Activated CD4-positive, alpha-beta T cell treated with anti-CD3 and anti-CD28 coated beads, Interleukin-2, amount 50 U/mL, for 24 hours (primary cell): Measurements from ENCODE around the gene TXNRD2.

ENCODE experiments used
- DNase-seq, 2 donors: peaks; one replicate each; pipeline ENCODE4 v3.0.0-alpha.2; 2020; ENCODE audit warnings: low read depth in 1 of 2, low spot score in 1 of 2

The TXNRD2 gene

DNA sequence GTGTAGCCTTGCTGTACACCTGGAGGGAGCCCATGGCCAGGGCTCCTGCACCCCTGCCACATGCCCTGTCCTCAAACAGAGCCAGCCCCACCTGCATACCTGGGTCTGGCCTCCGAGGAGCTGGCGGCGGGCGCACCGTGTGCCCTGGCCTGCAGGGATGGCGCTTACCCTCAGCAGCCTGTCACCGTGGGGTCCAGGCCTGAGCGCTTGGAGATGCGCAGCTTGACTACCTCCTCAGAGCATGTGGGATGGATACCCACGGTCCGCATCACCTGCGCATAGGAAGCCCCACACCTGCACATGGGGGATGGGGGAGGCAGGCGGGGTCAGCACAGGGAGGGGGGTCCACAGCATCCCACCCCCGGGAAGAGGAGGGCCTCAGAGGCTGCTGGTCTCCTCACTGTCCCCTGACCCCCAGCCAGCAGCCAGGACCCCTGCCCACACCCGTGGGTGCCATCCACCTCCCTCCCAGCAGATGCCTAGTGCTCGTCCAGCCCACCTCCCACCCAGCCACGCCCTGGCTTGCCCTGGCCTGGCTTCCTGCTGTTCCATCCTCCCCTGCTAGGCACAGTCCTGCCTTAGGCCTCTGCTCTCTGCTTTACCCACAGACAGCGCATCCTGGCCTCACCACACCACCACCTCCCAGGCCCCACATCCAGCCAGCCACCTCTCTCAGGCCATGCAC is 64.5 kb downstream of the TXNRD2 start:
- DNase-seq = no peak

DNA sequence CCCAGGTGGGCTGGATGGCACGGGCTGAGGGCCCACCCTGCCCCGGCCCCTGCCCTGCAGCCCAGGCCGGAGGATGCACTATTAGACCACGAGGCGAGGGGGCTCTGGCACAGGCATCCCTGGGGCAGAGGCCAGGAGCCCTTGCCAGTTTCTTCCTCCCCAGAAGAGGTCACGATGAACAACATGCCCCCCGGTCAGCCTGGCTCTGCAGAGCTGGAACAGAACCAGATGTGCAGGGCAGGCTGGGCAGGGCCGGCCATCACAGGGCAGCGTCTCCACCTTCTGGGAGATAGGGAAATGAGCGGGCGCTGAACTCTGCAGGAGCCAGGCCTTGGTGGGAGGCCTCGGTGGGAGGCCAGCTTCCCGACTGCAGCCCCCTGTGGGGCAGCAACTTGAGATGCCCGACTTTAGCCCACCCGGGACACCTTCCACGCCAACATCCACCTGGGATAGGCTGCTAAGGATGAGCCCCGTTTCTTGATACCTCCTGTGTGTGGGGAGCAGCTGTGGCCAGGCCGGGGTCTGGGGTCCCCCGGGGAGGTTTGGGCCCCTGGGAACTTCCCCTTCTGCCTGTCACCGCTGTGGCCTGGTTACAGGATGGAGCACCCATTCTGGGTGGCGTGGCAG is 65.2 kb downstream of the TXNRD2 start:
- no peak for DNase-seq

DNA sequence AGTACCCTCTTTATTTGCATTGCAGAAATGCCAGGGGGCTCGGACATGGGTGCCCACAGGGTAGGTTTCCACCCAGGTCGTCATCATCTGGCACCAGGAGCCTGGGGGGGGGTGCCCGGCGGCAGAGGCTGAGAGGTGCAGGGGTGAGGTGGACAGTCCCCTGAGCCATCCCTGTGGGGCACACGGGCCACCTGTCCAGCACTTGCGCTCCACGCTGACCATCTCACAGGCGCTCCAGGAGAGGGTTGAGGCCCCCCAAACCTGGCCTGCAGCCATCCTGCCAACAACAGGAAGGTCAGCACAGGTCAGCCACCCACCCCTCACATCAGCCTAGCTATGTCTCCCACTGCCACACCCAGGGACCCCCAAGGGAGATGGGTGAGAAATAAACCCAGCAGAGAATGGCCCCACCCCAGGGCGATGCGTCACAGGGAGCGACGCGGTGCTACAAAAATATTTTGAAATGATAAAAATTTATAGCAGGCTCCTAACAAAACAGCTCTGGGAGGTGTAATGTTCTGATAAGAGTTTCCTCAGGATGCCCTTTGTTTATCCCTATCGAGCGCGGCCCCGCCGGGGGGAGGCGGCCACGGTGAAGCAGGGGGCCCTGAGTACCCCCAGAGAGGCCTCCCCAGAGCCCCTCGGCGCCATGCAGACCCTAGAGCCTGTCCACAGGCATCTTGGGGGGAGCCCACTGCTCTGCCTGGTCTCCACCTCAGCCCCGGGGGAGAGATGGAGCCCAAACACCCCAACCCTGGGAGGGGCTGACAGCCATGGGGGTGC is 65.9 kb downstream of the TXNRD2 start:
- no peak for DNase-seq

DNA sequence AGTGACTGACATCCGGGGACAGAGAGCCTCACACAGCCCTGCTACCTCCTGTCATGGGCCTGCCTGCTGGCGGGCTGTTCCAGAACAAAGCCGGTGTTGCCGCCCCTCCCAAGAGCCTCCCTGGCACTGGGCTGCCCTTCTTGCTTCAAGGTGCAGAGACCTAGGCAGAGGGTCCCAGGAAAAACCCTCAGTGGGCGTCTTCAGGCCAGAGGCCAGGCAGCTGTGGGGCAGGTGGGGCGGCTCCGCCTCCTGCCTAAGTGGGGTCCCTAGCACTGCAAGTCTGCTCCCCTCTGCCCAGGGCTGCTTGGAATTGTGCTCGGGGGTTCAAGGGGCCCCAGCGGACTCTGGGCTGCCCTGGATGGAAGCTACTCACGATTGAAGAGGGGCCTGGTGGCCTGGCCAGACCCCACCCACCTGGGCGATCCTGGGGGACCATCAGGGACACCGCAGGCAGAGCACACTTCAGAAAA is 66.5 kb downstream of the TXNRD2 start:
- no peak for DNase-seq

DNA sequence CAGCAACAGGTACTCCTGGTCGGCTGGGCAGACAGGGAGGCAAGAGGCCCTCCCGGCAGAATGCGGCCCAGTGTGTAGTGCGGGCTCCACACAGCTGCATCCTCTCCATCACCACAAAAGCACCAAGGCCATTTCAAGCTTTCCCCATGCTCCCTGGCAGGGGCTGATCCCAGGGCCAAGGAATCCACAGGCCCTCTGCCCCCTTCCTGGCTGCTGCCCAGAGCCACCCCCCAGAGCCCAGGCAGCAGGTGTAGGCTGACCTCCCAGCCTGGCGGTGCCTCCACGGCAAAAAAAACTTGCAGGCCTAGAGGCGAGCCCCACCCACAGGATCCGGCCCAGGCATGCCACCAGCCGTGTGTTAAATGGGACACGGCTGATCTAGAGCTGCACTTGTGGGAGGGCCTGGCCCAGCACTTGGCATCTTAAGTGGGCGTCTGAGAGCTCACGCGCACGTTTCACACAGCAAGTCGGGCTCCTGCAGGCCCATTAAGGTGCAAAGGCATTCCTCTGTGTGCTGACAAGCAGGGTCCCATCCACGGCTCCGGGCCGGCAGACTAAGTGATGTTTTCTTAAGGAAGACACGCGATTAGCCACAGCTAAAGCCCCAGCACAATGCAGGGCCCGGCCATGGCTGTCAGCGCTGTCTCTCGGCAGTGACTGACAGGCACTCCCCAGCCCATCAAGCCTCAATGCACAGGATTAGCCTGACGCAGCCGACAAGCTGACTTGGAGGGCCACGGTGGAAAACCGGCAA is 67.1 kb downstream of the TXNRD2 start:
- no peak for DNase-seq

DNA sequence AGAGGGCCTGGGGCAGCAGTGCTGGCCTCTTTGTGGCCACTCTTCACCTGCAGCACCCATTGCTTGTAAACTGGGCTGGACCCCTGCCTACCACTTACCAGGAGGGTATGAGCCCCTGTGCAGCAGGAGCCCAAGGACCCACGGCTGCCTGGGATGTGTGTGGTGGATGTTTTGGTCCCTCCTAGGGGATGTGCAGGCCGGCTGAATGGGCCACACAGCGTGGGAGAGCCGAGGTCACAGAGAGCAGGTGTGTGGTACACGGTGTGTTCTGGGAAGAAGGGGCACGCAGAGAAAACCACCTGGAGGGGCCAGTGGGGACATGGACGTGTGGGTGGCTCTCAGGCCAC is 67.7 kb downstream of the TXNRD2 start:
- no peak for DNase-seq

DNA sequence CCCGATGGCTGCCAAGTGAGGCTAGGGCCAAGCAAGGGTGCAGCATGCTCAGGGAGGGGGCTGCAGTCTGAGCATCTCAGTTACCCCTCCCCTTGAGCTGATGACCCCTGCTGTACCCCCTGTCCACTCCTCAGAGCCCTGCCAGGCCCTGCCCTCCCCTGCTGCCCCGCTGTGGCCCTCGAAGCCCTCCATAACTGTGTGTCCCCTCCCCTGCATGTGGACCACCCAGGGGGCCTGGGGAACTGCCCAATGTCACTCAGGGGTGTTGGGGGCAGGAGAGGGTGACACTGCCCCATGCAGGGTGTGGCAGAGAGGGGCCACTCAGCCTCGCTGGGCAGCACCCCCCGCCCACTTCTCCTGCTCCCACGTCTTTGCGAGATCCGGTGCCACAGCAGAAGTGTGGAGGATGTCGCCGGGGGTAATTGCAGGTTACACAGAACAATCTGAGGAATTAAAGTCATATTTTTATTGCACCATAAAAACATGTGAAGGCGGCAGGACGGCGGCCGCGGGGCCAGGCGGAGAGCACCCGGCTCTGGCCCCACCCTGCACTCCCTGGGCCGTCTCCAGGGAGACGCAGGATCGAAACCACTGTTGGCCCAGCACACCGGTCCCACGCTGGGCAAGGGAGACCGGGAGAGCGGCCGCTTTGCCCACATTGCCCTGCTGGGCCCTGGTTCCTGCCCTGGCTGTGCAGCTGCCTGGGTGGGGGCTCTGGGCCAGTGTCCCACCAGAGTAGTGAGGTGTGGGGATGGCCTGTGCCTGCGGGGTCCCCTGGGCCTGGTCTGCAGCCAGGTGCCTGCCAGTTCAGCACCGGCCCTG is 68.3 kb downstream of the TXNRD2 start:
- no peak for DNase-seq

DNA sequence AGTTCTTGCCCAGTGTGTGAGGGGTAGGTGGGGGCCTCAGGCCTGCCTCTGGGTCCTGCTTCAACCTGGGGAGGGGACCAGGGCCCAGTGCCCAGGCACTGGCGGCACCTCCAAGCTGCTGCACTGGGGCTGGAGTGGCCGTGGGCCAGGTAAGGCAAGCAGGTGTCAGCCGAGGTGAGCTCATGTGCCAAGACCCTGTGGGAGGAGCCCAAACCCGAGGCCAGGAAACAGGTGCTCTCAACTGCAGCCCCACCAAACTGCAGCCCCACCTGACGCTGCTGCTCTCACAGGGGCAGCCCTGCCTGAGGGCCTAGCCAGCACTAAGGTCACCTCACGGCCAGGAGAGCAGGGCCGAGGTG is 68.9 kb downstream of the TXNRD2 start:
- DNase-seq = no peak

DNA sequence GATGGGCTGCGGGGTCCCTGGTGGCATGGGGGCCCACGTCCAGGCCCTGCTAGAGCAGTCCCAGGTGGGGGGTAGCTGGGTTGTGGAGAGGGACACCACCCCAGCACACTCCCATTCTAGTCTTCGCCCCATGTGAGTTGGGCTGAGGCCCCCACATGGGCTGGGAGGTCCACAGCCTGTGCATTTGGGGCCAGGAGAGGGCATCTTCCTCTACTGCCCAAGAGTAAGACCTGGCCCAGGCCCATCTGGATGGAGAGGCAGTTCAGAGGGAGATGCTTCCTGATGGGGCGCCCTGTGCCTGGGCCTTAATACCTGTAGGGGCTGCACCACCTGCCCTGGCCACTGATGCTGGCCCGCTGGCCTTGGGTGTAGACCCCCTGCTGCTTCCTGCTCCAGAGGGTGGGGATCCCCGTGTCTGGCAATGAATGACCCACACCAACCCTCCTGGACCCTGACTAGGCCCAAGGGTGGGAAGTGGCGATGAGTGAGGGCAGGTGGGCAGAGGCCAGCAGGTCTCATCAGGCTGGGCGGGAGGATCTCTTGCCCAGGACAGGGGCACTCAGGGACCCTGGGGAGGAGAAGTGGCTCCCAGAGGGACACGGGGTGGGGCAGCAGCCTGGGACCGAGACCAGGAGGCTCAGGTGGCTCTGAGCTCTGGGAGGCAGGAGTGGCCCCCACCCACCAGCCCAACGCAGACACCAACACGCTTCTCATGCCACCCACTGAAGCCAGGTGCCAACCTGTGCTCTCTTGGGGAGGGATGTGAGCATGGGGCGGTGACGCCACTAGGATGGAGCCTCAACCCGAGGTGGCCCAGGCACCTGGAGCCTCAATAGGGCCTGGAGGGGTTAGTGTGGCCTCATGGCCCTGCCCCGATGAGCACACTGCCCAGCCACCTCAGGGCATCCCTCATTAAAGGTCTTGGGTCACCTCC is 69.5 kb downstream of the TXNRD2 start:
- no peak for DNase-seq

DNA sequence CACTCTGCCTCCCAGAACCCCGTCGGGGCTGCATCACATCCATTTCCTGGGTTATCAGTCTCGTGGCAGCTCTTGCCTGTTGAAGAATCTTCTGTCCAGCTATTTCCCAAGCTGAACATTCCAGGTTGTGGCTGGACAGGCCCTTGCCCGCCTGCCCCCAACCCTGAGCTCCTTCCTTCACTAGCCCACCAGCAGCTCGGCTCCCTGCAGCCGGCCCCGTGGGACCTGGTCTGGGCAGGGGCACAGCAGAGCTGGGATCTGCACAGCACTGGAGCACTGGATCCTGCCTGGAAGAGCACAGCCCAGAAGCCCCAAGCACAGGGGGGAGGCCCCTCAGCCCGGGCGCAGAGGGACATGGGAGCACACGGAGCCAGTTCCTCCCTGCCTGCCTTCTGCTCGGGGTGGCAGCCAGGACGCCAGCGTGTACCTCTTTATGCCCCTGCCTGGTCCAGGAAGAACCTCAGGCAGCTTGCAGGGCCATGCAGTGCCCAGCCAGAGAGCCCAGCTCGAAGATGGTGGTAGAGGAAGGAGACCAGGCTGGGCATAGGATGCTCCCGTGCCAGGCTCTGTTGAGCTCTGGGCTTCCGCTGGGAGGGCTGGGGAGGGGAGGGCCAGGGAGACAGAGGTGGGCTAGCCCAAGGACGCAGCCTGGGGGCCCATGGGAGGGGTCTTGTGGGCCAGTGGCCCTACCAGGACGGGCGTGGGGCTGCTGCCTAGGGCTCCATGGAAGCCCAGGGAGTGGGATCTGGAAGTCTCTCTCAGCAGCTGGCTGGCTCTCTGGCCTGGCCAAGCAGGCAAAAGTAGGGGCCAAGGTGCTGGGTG is 70.4 kb downstream of the TXNRD2 start:
- DNase-seq = no peak

DNA sequence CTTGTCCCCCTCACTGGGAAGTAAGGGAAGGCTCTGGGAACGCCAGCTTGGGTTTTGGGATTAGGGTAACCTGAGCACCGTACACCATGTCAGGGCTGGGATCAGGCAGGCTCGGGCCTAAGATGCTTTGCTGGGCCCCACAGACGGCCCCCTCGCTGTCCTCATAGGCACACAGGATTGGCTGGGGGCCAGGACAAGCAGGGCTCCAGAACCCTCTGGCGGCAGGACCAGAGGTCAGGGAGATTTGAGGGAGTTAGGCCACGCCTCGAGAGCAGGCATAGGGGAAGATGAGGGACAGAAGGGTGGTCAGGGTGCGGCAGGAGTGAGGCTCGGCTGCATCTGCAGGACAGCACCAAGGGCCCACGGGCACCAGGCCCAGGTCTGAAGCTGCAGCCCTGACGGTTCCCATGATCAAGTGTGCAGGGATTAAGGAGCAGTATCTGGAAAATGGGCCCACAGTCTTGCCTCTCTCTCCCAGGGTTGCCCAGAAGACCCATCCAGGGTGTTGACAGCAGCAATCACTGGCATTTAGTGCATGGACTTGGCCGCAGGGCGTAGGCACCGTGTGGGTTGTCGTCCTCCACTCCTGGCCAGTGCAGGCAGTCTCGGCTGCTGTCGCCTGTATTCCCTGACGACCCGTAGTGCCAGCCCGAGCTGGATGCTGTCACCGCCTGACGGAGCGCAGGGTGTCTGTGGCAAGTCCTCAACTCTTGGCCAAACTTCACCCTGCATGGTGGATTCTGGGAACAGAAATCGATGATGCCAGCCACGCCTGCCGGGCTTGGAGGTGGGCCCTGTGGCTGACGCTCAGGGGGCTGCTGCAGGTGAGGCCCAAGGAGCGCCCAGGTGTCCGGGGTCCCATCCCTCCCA is 71.2 kb downstream of the TXNRD2 start:
- DNase-seq = no peak

DNA sequence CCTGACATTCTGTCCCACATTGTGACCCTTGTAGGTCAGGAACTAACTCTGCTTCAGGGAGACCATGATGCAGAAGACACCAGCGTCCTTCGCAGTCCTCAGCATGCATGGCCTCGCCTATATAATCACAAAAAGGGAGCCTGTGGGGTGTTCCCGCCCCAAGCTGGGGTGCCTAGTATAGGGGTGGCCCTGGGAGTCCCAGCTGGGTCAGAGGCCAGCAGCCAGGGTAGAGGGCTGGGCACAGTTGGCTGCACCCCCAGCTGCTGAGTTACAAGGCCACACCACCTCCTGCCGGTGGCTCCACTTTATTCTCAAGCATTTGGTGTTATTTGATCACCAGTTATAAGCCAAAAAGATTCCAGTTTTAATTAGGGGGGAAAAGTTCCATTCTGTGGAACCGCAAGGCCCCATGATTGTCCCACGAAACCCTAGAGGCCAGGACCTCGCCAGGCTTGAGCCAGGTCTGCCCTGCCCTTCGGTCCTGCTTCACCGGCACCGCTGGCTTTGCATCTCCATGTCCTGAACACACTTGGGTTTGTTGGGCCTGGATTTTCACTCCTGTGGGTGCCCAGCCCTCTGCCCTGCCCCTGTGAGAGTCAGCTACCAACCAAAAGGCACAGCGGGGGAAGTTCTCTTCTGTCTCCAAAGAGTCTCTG is 72.0 kb downstream of the TXNRD2 start:
- no peak for DNase-seq

DNA sequence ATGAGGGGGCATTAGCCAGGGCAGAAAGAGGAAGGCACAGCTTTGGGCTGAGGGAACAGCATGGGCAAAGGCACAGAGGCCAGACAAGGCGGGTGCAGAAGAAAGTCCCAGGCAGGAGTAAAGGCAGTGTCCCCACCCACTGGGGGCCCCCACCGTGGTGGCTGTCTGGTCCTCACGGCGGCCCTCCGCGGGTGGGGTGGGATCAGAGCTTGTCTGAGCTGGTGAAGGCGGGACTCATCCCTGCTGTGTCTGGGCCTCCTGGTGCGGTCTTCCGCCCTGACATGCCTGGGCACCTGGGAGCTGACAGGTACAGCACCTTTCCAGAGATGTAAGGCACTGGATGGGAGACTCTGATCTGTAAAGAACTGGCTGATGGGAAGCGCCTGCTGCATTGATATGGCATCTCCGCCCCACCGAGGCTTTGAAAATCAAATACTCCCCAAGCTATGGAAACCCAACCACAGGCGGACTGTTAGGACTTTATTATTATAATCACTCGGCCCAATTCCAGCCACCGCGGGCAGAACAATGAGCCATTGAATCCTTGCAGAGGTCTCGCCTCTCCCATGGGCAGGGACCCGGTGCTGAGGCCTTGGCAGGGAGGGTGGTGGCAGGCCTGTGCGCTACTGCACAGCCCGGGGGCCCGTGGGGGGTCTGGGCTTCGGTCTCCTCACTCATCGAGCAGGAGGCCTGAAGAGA is 72.7 kb downstream of the TXNRD2 start:
- no peak for DNase-seq

DNA sequence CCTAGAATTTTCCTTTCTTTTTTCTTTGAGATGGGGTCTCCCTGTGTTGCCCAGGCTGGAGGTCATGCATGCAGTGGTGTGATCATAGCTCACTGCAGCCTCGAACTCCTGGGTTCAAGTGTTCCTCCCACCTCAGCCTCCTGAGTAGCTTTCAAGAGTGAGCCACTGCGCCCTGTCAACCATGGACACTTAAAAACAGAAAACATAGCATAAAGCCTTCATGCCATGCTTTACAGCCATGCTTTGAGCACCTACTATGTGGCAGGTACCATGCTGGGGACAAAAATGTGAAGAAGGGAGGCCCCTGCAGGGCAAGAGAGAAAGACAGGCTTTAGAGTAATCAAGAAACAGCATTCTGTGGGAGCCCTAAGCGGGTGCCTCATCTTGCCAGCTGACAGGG is 73.3 kb downstream of the TXNRD2 start:
- no peak for DNase-seq

DNA sequence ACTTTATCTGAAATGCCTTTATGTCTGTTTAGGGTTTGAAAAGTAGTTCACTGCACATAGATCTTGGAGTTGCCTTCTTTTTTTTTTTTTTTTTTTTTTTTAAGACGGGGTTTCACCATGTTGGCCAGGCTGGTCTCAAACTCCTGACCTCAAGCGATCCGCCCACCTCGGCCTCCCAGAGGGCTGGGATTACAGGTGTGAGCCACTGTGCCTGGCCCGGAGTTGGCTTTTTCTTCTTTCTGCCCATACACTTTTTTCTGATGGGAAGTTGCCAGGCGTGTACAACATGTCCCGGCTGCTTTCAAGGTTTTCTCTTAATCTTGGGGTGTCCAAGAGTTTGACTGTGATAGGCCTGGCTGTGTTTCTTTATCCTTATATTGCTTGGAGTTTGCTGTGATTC is 74.0 kb downstream of the TXNRD2 start:
- DNase-seq = no peak

DNA sequence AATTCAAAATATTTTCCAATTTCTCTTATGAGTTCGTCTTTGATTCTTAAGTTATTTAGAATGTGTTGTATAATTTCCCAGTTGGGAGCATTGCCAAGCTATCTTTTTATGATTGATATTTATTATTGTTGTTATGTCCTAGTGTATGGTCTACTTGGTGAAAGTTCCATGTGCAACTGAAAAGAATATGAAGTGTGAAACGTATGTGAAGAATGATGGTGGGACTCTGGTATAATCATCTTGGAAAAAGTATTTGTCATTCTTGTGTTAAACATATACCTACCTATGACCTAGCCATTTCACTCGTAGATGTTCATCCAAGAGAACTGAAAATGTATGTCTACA is 75.0 kb downstream of the TXNRD2 start:
- no peak for DNase-seq
